Esophagus muscularis mucosa (tissue), 4 donors: ENCODE measurements around the gene ADD2. TPM values are rescaled to one million over a fixed set of nuclear protein-coding genes. Genes with fewer than 3 reads are reported as not detected.

Source experiments
- DNase-seq: peaks from one replicate; pipeline ENCODE4 v3.0.0-alpha.2; 2017; ENCODE audit errors: extremely low spot score
- H3K27ac ChIP-seq, 4 donors: fragments of 200-600 bp; sonication (generic); replicated peaks in 1 of 4; 1 replicate in 3 of 4; 2 replicates in 1 of 4; pipeline ENCODE4 v1.5.1; 2016 to 2019; ENCODE audit warnings: mild to moderate bottlenecking in 1 of 4
- H3K27me3 ChIP-seq, 4 donors: fragments of 200-600 bp; sonication (generic); one replicate each; pipeline versions ENCODE4 v1.5.1 to v1.6.0; 2016 to 2019
- H3K36me3 ChIP-seq, 4 donors: fragments of 200-600 bp; sonication (generic); one replicate each; pipeline ENCODE4 v1.5.1; 2016 to 2019
- H3K4me1 ChIP-seq, 4 donors: fragments of 200-600 bp; sonication (generic); one replicate each; pipeline ENCODE4 v1.5.1; 2016 to 2019
- H3K4me3 ChIP-seq, 4 donors: fragments of 200-600 bp; sonication (generic); 1 replicate in 2 of 4; 2 replicates in 2 of 4; pipeline ENCODE4 v1.5.1; 2016 to 2019; ENCODE audit warnings: mild to moderate bottlenecking in 4 of 4, moderate library complexity in 1 of 4
- H3K9me3 ChIP-seq, 4 donors: fragments of 200-600 bp; sonication (generic); 1 replicate in 3 of 4; 2 replicates in 1 of 4; pipeline ENCODE4 v1.5.1; 2016 to 2019
- CTCF ChIP-seq, 3 experiments: fragments of 200-600 bp in 2 of 3; fragments of 450-650 bp in 1 of 3; sonication (generic) in 2 of 3; IDR thresholded peaks; one replicate each; pipeline ENCODE4 v1.5.1; 2017 to 2019; ENCODE audit warnings: antibody characterized with exemption in 3 of 3, mild to moderate bottlenecking in 2 of 3, moderate library complexity in 1 of 3
- EP300 ChIP-seq: sonication (generic); formaldehyde crosslinking; IDR thresholded peaks from one replicate; pipeline ENCODE4 v1.6.1; 2017; ENCODE audit warnings: antibody characterized with exemption
- POLR2A ChIP-seq: fragments of 450-650 bp; IDR thresholded peaks from one replicate; pipeline ENCODE4 v1.6.1; 2017; ENCODE audit warnings: antibody characterized with exemption, moderate library complexity, mild to moderate bottlenecking, low read depth
- POLR2AphosphoS5 ChIP-seq, 2 donors: sonication (generic); formaldehyde crosslinking; IDR thresholded peaks; one replicate each; pipeline ENCODE4 v1.6.1; 2017; ENCODE audit warnings: antibody characterized with exemption in 2 of 2
- WGBS: methylation state at CpG from one replicate; pipeline ENCODE4 v1.1.5; 2018; 5-methylcytosine and 5-hydroxymethylcytosine counted together
- intact Hi-C: fragments of 100-400 bp; cut with DNase I; formaldehyde crosslinking; loops from one replicate; pipeline ENCODE4 v1.15.1; 2023
- total RNA-seq, 4 donors: library from RNA; depleted of rRNA; stranded (reverse); fragments of >200 nt; gene quantifications; one replicate each; pipeline versions ENCODE4 v1.1.0 to v1.2.1, GENCODE V29; 2016

Gene ADD2
- total RNA-seq, 4 donors from 2014 or later: 2.5 to 8.6 (median 5.0) TPM

GRCh38 chr2:70795164-70795995 is 27.4 kb upstream of the ADD2 start:
- no peak overlapping the region for H3K27ac ChIP-seq
- H3K36me3 ChIP-seq: no peaks in the 10 kb centered on the region
- H3K9me3 ChIP-seq: peaks cover 0 to 13% (median 5%) of the 10 kb centered on the region in 4 donors
- intact Hi-C loops: no loop called here
- no peak overlapping the region for H3K4me3 ChIP-seq
- peaks cover 0 to 5% (median 4%) of the 10 kb centered on the region in 4 donors for H3K4me1 ChIP-seq
- no peak for DNase-seq
- no peak for TF ChIP-seq POLR2AphosphoS5 (IDR thresholded peaks at IDR 0.05)
- TF ChIP-seq EP300: no peak
- no peak for TF ChIP-seq CTCF (IDR thresholded peaks at IDR 0.05)
- no peak for TF ChIP-seq POLR2A
- peaks cover 0 to 28% (median 4%) of the 10 kb centered on the region in 4 donors for H3K27me3 ChIP-seq
- 76% methylated on average over 4 of the region's 4 CpGs for WGBS

GRCh38 chr2:70793450-70793849 is 25.4 kb upstream of the ADD2 start:
- DNase-seq: no peak
- TF ChIP-seq POLR2AphosphoS5 (IDR thresholded peaks at IDR 0.05) (no peak), CTCF (IDR thresholded peaks at IDR 0.05) (no peak), EP300 (no peak), POLR2A (no peak)
- peaks cover 8 to 17% (median 15%) of the 10 kb centered on the region in 4 donors for H3K4me1 ChIP-seq
- no peaks in the 10 kb centered on the region for H3K36me3 ChIP-seq
- H3K27ac ChIP-seq: no peak overlapping the region
- H3K9me3 ChIP-seq: no peaks in the 10 kb centered on the region
- intact Hi-C loops: no loop called here
- peaks cover 0 to 41% (median 12%) of the 10 kb centered on the region in 4 donors for H3K27me3 ChIP-seq
- H3K4me3 ChIP-seq: no peak overlapping the region
- WGBS: 74% methylated on average over 2 of the region's 2 CpGs

- intact Hi-C loops: no loop called here
Measured at GRCh38 chr2:70790136-70790828, 22.3 kb upstream of the ADD2 start, which contains the start of gene FIGLA. TSS of gene FIGLA (minus strand) at chr2:70790643. CDS start at chr2:70790638, 5 bp downstream.

More at GRCh38 chr2:70790136-70790828, 22.3 kb upstream of the ADD2 start, which contains the start of gene FIGLA:
- no peak for TF ChIP-seq POLR2AphosphoS5 (IDR thresholded peaks at IDR 0.05)
- no peak for TF ChIP-seq EP300
- no peak for TF ChIP-seq POLR2A
- TF ChIP-seq CTCF (IDR thresholded peaks at IDR 0.05): no peak
- 2% methylated on average over 21 of the region's 69 CpGs for WGBS
- Histone ChIP-seq H3K27ac (no peak within 1 kb of the TSS), H3K4me3 (peak within 1 kb of the TSS; percentile 33 to 46 (median 37)), H3K9me3 (no peaks in the 10 kb centered on the region), H3K27me3 (peaks cover 0 to 67% (median 15%) of the 10 kb centered on the region in 4 donors), H3K4me1 (peaks cover 8 to 17% (median 15%) of the 10 kb centered on the region in 4 donors), H3K36me3 (no peaks in the 10 kb centered on the region)
- no peak for DNase-seq
